Activated T-cell treated with anti-CD3 and anti-CD28 coated beads, Interleukin-2, amount 50 U/mL, for 1 hour (primary cell): Measurements from ENCODE around the gene ARHGAP6.

Experiments
- DNase-seq: peaks from one replicate; pipeline ENCODE4 v3.0.0-alpha.2; 2020

ARHGAP6 gene

DNA sequence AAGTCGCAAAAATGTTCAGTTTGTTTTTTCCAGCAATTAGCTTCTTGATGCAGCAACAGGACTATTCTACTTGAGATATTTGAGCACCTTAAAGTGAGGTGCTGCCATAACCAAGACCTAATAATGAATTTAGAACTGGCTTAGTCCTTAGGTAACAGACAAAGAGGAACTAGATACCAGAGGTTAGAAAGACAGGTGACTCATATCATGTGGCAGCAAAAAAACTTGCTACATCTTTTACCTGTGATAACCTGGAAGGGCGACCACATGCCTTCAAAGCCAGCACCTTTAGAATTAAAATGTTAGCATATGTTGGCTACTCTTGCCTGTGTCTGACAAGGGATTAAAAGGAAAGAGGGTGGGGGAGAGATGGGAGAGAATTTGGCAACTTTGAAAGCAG is 90.4 kb downstream of the ARHGAP6 start:
- DNase-seq: no peak

DNA sequence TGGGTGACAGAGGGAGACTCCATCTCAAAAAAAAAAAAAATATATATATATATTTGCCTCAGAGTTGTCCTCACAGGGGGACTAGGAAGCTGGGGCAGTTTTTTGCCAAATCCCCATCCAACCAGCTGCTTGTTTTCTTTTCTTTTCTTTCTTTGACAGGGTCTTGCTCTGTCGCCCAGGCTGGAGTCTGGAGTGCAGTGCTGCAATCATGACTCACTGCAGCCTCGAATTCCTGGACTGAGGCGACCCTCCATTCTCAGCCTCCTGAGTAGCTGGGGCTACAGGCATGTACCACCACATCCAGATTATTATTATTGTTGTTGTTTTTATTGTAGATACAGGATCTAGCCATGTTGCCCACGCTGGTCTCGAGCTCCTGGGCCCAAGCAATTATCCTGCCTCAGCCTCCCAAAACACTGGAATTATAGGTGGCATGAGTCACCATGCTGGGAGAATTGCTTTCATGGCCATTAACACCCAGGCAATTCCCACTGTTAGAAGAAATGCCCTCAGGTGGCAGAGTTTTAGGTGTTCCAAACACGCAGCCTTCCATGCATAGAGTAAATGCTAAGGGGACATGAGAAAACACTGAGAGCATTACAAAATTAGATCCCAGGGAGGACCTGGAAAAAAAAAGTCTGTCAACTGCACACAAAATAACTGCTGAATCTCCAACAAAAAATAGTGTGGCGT is 98.0 kb downstream of the ARHGAP6 start:
- no peak for DNase-seq

DNA sequence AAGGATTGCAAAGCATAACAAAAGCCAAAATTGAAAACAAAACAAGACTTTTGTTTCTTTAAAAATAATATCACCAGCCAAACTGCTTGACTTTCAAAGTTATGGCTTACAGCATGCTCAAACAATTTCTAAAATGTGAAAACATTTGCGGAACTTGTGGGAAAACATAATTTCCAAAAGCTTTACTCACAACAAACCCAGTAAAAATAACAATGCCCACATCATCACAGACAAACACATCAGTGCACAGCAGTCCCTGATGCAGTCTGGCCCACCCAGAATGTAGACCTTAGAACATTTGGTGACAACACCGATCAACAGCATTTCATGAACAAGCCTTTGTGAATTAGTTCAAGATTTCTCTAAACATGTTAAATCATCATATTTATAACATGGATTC is 98.9 kb downstream of the ARHGAP6 start:
- DNase-seq: no peak

DNA sequence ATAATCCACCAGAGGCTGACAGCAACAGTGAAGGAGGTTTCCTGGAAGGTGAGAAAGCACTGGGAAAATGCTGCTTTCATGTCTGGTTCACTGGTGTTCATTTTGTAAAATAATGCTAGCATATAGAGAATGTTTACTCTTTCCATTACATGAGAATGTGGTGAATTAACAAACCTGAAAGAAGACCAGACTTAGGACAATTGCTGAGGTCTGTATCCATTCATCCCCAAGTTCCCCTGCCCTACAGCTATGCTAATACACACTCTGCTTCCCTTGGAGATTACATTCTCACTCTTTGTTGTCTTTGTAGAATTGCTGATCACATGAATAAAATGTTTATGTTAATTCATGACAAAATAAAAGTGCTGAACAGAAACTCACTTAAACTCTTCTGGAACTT is 99.5 kb downstream of the ARHGAP6 start:
- no peak for DNase-seq

DNA sequence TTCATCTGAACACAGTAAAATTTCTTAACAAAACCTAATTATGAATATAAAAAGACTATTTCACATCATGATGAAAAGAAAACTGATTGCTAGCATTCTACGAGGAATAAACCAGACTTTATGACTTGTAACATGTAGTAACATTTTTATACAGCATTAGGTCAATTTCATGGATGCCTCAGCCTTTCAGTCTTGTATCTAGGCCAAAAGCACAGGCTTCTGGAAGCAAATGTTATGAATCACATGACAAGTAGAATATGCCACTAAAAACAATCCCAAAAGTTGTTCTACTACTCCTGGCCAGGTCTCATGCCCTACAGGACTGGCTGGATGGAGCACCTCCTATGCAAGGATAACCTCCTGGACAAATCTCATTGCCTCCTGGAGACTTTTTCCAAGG is 101.2 kb downstream of the ARHGAP6 start:
- no peak for DNase-seq

DNA sequence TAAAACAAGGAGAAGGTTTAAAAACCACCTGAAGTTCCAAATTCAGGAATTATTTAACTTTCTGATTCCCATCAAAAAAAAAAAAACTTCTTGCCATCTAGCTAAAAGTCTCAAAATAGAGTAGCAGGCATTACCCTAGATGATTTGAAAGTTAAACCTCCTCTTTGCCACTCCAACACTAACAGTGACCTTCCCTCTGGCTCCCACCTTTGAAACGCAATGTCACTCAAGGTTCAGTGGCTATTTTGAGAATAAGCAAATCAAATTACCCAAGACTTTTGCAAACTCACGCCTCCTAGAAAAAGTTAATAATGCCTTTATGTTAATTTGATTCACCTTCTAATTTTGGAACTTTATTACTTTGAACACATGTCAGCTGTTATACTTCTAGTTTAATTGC is 103.2 kb downstream of the ARHGAP6 start:
- DNase-seq: no peak

DNA sequence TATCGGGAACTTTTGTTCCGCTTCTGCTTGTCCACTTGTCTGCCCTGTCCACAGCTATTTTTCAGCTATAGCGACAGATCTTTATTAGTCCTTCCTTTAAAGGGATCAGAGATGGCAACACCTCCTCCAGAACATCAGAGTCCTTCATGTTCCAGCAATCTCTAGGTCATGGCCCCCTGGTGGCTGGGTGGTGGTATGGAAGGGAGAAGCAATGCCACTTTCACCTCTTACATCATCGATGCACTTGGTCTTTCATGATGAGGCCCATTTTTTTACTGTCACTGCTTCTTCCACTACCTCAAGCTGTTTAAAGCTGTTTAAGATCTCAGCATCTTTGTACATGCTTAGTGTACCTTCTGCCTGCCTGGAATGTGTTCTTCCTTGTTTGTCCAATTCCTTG is 106.7 kb downstream of the ARHGAP6 start:
- DNase-seq: peak; percentile 51

DNA sequence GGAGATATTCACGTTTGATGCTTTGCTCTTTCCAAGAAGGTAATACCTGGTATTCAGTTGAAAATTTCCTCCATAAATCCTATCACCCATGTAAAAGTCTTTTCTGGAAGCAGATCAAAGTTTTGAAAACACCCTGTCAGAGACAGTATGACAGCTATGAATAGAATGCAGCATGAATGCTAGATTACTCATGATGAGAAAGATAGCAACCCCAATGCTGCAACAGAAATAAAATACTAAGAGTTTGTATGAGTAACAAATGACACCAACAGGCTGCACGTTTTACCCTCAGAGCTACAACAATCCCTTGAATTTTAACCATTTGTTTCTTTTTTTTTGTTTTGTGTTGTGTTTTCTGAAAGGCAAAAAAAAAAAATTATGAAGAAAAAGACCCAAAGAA is 108.6 kb downstream of the ARHGAP6 start:
- DNase-seq: no peak

DNA sequence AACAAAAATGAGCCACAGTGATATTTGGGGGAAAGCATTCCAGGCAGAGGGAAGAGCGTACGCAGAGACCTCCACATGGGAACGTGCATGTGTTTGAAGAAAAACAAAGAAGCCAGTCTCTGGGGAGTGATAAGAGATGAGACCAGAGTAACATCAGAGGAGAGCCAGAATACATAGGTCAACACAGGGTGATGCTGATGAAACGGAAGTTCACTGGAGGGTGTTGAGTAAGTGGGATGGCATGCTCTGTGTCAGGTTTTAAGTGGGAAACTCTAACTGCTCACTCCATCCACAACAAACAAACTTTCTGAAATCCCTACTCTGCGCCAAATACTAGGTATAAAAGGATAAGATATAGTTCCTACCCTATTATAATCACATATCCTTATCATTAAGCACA is 110.0 kb downstream of the ARHGAP6 start:
- DNase-seq: no peak

DNA sequence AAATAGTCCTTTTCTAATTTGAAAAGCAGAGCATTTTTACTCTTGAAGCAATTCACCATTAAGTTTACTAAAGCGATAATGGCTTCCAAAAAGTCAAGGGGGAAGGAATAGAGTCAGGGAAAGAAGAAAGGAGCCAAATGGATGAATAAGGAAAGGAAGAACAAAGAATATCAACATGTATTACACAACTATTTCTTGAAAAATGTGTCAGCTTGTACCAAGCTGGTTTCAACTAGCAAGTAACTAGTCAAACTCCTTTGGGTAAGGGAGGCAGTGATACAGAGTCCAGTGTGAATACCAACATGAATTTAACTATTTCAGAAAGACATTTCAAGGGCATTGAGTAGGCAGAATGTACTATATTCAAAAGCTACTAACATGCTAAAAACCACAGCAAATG is 112.1 kb downstream of the ARHGAP6 start:
- no peak for DNase-seq

DNA sequence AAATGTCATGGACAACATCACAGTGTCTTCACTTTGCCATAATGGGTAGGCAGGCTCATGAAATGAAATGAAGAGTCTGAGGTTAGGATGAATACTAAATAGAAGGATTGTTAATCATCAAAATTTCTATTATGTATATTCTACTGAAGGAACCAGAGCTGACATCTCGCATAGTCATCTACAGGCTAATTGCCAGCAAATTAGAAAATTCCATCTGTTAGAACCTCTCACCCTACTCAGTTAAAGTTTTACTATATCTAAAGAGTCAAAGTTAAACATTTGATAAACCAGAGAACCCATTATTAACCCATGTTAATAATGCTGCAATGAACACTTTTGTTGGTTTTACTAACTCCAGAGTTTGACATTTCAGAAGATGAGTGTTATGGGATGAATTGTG is 114.6 kb downstream of the ARHGAP6 start:
- no peak for DNase-seq

DNA sequence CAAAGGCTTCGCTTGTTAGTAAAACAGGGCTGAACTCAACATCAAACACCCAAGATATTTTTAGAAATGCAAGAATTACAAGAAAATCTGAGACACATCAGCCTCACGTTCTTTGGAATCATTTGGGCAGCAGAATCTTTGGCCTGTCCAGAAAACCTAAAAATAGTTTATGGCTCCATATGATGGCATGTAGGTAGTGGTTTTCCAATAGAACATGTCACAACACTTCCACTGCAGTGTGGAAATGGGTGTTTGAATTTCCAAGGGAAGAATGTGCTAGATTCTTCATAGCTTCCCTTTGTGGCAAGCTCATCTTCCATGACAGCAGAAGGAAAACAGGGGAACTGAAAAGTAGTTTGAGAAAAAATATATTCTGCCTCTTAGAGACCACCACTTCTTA is 118.8 kb downstream of the ARHGAP6 start:
- DNase-seq: no peak

DNA sequence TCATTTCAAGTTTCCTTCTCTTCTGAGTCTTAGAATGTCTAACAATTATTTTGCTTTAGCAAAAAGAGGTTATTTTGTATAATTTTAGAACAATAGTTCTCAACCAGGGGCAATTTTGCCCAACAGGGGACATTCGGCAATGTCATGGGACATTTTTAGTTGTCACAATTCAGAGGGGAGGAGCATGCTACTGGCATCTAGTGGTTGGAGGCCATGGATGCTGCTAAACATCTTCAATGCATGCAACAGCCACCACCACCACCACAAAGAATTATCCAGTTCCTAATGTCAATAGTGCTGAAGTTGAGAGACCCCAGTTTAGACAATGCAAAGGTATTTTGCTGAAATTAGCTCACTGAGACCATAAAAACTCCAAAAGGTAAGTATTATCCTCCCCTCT is 122.5 kb downstream of the ARHGAP6 start:
- no peak for DNase-seq

DNA sequence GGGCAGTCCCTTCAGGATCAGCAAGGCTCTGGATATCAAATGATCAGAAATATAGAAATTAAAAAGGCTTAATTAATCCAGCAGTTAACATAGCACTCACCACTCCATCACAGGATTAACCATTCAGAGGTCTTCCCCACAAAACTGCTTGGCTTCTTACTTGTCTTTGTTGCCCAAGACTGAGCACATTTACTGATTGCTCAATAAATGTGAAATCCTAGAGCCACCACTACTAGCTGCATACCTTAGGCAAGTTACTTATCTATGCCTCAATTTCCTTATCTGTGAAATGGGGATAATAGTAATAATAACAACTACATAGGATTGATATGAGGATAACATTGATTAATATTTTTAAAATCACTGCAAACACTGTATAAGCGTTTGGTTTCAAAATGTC is 124.2 kb downstream of the ARHGAP6 start:
- no peak for DNase-seq

DNA sequence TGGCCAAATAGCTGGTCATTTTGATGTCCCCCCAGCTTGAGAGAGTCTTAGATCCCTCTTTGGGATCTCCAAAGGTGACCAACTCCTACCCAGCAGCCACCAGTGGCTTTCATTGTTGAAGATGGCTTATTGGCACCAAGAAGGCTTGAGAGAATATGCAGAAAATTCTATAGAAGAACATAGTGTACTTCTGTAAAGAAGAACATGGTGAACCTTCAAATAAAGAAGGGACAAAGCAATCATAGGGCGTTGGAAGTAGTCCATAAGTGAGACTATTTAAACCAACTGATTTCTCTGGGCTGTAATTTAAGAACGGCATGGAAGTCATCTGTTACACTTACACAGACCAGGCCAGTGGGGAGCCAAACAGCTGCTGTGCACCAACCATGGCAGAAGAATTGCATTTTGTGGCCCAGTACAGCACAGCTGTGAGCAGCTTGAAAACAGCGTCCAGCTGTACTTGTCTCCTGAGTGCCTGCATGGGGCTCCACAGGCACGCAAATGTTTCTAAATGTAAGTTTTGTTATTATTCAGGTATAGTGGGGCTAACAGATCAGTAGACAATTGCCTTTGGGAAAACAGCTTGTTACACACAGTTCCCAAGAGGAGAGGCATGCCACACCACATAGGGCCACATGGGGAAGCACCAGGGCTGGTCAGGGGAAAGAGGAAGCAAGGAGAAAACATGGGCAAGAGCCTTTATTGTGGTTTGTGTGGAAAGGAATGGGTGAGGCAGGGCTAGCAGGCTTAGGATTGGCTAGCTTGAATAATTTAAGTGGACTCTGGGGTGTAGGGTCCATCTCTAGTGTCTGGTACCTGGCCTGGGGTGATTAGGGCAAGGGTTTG is 125.0 kb downstream of the ARHGAP6 start:
- DNase-seq: no peak

DNA sequence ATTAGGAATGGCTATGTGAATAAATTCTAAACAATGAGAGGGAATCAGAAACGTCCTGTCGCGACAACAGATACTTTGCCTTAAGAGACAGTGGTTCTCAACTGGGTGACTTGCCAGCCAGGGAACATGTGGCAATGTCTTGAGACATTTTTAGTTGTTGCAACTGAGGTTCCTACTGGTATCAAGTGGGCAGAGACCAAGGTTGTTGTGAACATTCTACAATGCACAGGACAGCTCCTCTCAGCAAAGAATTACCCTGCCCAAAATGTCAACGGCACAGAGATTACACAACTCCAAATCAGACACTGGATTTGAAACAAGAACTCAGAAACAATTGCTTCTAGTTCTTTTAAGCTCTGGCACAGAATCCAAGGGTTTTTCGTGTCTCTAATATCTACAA is 128.6 kb downstream of the ARHGAP6 start:
- no peak for DNase-seq

DNA sequence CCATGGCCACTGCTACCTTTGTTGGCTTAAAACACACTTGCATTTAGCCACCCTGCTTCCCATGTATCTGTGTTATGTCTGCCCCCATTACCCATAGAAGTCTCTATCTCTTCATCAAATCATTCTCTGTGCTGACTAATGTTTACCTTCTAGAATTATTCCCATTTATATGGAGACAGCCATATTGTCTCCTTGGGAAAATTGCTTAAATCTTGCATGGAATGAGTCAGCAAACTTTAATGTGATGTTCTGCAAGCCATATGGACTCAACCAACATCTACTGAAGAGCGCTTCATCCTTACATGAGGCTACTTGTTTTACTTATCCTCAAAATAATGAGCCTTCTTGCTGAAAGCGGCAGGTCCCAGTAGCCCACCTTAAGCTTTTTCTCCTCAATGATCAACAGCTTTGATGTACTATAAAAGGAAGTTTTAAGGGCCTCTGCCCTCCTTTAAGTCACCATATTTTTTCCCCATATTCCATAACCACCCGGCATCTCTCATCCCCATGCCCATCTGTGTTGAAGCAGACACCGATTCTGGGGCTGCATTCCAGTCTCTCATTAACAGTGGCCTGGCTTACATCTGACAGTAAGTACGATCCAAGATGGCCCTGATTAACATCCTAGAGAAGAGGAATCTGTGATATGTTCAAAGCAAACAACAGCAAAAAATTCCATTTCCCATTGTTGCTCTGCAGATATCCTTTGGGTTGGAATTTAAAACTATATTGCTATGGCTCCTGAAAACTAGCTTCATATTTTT is 130.4 kb downstream of the ARHGAP6 start:
- DNase-seq: no peak

DNA sequence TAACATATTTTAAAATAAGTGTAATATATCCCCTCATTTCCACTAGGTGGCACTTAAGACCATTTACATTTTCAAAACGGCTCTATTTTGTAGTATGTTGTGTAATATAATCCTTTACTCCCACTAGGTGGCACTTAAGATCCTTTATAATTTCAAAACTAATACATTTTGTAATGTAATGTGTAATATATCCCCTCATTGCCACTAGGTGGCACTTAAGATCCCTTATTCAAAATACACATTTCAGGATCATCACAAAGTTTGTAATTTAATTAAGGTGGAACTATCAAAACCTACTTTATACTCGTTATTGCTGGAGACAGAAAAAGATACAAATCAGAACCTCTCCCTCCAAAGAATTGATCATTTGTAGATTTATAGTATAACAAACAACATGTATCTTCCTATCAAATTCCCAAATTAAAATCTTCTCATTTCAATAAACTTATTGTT is 132.5 kb downstream of the ARHGAP6 start:
- DNase-seq: no peak

DNA sequence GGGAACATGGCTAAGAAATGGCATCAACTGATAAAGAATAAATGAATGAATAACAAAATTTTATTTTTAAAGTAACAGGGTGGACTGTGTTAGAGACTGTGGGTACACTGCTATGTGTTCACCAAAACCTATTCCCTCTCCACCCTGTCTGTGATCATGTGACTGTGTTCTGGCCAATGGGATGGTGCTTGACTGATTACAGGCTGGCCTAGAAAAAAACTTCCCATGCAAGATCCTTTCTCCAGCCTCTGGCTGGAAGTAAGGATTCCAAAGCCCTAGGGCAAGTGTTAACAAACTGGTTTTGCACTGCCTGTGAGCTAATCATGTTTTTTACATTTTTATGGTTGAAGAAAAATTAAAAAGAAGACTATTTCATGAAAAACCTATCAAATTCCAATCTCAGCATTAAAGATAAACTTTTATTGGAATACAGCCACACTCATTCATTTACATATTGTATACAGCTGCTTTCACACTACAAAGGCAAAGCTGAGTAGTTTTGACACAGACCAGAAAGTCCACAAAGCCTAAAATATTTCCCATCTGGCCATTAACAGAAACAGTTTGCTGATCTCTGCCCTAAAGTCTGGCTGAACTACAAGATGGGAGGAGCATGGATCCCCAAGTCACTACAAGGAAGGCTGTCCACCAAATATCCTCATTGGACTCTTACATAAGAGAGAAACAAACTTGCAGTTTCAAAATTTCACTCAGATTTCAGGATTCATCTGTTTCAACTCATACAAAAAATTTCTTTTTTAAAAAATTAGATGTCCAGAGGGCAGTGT is 133.2 kb downstream of the ARHGAP6 start:
- DNase-seq: no peak

DNA sequence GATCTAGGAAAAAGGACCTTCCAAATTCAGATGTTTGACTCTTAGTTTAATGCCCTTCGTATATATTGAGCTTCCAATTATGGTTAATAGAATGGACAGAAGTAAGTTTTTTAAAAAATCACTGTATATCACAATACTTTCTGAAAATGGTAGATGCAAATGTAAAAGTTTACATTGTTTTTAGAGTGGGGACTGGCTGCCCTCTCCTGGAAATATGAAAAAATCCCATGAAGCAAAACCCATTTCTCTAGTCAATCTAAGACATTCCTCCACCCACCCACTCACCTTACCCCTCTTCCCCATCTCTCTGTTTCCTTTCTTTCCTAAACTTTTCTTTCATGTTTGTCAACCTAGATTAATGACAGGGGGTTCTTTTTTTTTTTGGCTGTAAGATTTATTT is 134.5 kb downstream of the ARHGAP6 start:
- DNase-seq: no peak

DNA sequence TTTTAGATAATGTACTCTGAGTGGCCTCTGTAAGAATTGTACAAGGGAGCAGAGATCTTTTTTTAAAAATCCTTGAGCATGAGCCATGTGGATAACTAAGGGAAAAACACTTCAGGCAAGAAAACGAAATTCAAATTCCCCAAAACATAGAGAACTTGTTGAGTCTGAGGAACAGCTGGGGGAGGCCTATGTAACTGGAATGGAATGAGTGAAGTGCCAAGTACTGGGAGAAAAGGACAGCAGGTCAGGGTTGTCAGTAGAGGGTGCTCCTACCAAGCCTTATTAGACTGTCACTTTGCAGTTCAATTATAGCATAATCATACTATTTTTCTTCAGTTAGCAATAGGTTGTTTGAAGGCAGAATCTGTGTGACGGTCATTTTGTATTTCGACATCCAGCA is 135.1 kb downstream of the ARHGAP6 start:
- no peak for DNase-seq

DNA sequence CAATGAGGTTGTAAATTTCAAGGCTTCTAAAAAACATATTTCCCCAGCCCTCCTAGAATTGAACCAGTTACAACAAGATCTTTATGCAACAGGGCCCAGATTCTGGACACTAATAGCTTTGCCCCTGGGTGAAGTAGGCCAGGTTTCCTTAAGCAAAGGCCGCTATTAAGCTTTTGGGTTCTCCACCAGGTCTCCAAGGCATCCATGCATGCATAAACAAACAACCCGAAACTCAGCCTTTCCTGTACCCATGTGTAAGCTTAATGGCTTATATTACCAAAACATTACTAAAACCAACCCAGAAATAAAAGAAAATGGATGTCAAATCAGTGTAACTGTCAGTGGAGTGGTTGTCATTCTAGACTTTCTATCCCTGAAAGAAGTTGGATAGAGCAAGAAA is 137.1 kb downstream of the ARHGAP6 start:
- no peak for DNase-seq

DNA sequence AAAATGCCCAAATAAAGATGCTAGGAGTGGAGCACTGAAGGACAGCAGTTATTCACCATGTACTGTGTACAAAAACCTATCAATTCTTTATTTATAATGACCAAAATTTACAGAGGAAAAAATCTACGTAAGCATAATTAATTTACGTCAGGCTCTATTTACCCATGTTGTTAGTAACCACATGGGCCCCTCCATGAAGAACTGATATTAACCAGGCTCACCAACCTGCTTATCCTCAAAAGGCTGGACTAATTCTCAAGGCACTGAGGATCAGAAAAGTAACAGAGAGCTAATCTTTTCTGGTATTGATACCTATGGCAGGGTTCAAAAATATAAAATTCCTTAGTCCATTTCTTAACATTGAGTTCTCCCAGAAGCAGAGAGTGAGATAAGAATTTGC is 140.0 kb downstream of the ARHGAP6 start:
- DNase-seq: no peak
